ENCODE measurements around the gene STAT3. TPM values are rescaled to one million over a fixed set of nuclear protein-coding genes. Genes with fewer than 3 reads are reported as not detected.

STAT3 gene
- total RNA-seq, 1 experiment from 2014 or later: 61.0 TPM

DNA sequence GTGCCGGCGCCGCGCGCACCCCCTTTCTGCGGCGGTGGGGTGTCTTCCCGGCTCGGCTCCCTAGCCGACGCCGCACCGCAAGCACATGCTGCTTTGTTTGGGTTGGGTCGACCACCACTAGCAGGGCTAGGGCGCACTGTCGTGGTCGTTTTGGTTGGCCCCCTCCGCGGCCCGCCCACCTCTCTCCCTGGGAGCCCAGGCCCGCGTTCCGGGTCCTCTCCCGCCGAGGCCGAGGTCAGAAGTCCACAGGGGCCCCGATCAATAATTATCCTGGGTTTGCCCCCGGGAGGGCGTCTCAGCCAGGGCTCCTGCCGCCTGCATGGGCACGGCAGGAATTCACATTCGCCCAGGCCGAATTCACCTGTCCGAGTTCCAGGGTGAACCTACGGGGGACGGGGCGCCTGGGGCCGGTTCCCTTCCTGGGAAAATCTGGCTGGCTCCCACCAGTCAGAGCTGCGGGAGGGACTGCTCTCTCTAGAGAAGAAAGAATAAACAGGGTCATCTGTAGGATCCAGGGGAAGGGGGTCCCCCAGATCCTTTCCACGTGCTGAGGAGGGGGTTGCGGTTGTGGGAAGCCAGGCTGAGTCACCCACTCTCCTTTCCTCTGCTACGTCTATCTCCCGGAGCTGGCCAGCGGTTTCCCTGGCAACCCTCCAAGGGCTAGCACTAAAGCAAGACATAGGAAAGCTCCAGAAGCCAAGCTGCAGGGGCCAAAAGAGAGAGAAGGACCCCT, 111.5 kb downstream of the STAT3 start:
- peak overlapping the region; percentile 32 for H2AFZ ChIP-seq (ENCODE audit: low read depth, low read length, poor library complexity, severe bottlenecking)
- no peaks in the 10 kb centered on the region for H4K20me1 ChIP-seq (ENCODE audit: insufficient read depth)
- intact Hi-C loops (cut with micrococcal nuclease): no loop called here
- BruUV-seq (replicated peaks): no TSS peak
- H3K4me2 ChIP-seq (ENCODE audit: low read length): peak overlapping the region; percentile 95
- no peaks in the 10 kb centered on the region for H3K36me3 ChIP-seq (ENCODE audit: control insufficient read depth in 1 of 2, insufficient read depth in 2 of 2, low read length in 2 of 2)
- TF ChIP-seq ZFX (IDR thresholded peaks at IDR 0.05): 0 out of 2 replicates have a peak, but pooled peaks have one; percentile 0
- TF ChIP-seq YY1 (IDR thresholded peaks at IDR 0.05; ENCODE audit: extremely low read depth, insufficient replicate concordance, low read depth, low read length): no peak
- peak; percentile 5; the same call in 1 of the 2 replicates for TF ChIP-seq FOSL1 (IDR thresholded peaks at IDR 0.05; ENCODE audit: low read depth)
- peak; percentile 43 for ATAC-seq
- CTCF ChIA-PET: interaction anchor here (0.6 kb wide), 1 partner anchor 44 kb away, joined by 5 read pairs; no protein-coding TSS in a partner anchor
- peak overlapping the region; percentile 61; the same call in 1 of the 2 replicates for H3K27ac ChIP-seq (ENCODE audit: low read depth, low read length)
- peak overlapping the region; percentile 75 for H3K9ac ChIP-seq (ENCODE audit: low read length)
- RAD21 ChIA-PET (ENCODE audit: low non-redundant PET in 1 of 2, low total read pairs in 2 of 2, uncharacterized antibody in 2 of 2, unreplicated experiment in 2 of 2): interaction anchor here in 1 of 2 experiments (1.3 kb wide), 1 partner anchor 55 kb away, joined by 3 read pairs; no protein-coding TSS in a partner anchor
- no peaks in the 10 kb centered on the region for H3K9me3 ChIP-seq (ENCODE audit: control insufficient read depth in 1 of 2, insufficient read depth in 1 of 2, low read depth in 1 of 2, low read length in 2 of 2)
- peaks cover 13 to 20% of the 10 kb centered on the region in 2 experiments for H3K4me1 ChIP-seq (ENCODE audit: control insufficient read depth in 1 of 2, insufficient read depth in 2 of 2, low read length in 2 of 2)
- POLR2A ChIA-PET: interaction anchor here (0.7 kb wide), 1 partner anchor 146 kb away, joined by 3 read pairs; the partner anchor contains the start of gene CAVIN1
- H3K4me3 ChIP-seq (replicated peaks in 1 of 2; ENCODE audit: low read depth in 1 of 2, low read length in 2 of 2): peak overlapping the region; percentile 47 to 68
- no peak for DNase-seq (ENCODE audit: low read depth, low spot score)
- 0 out of 2 replicates have a peak, but pooled peaks cover 5% of the 10 kb centered on the region for H3K27me3 ChIP-seq (ENCODE audit: insufficient read depth, low read length)
- peaks cover 32% of the 10 kb centered on the region; the same call in 1 of the 2 replicates for H3K79me2 ChIP-seq (ENCODE audit: insufficient read depth, low read length)
- no peaks in the 10 kb centered on the region for H3K9me2 ChIP-seq (ENCODE audit: insufficient read depth)

DNA sequence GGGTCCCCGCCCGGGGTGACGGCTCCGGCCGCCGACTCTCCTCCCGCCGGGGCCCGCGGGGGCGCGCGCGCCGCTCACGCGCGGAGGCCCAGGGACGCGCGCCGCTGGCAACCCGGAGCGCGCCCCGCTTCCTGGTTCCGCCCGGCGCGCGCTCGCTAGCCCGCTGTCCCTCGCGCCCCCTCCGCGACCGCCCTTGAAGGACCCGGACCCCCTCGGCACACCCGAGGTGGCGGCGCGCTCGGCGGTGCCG, 112.0 kb downstream of the STAT3 start, which contains the start of gene STAT5B:
TSS of gene STAT5B (minus strand) at position 33 of the 250 bp plus-strand sequence. CDS start 44,264 bp downstream, outside the sequence.
- peaks cover 36% of the 10 kb centered on the region; the same call in 1 of the 2 replicates for H3K79me2 ChIP-seq (ENCODE audit: insufficient read depth, low read length)
- ChIA-PET RAD21 (ENCODE audit: low non-redundant PET in 1 of 2, low total read pairs in 2 of 2, uncharacterized antibody in 2 of 2, unreplicated experiment in 2 of 2) (interaction anchor here in 1 of 2 experiments (1.0 kb wide), 1 partner anchor 54 kb away, joined by 3 read pairs; no protein-coding TSS in a partner anchor), CTCF (no interaction called here), POLR2A (interaction anchor here (0.8 kb wide), 1 partner anchor 9 kb away, joined by 4 read pairs; no protein-coding TSS in a partner anchor)
- intact Hi-C loops (cut with micrococcal nuclease): no loop called here
- no peaks in the 10 kb centered on the region for H3K36me3 ChIP-seq (ENCODE audit: control insufficient read depth in 1 of 2, insufficient read depth in 2 of 2, low read length in 2 of 2)
- H3K27me3 ChIP-seq (ENCODE audit: insufficient read depth, low read length): 0 out of 2 replicates have a peak, but pooled peaks cover 5% of the 10 kb centered on the region
- H3K4me1 ChIP-seq (ENCODE audit: control insufficient read depth in 1 of 2, insufficient read depth in 2 of 2, low read length in 2 of 2): peaks cover 13 to 20% of the 10 kb centered on the region in 2 experiments
- H3K4me3 ChIP-seq (replicated peaks in 1 of 2; ENCODE audit: low read depth in 1 of 2, low read length in 2 of 2): peak within 1 kb of the TSS; percentile 68 to 76
- H3K9me3 ChIP-seq (ENCODE audit: control insufficient read depth in 1 of 2, insufficient read depth in 1 of 2, low read depth in 1 of 2, low read length in 2 of 2): no peaks in the 10 kb centered on the region
- H3K9ac ChIP-seq (ENCODE audit: low read length): peak within 1 kb of the TSS; percentile 75
- no peak for DNase-seq (ENCODE audit: low read depth, low spot score)
- H3K9me2 ChIP-seq (ENCODE audit: insufficient read depth): no peaks in the 10 kb centered on the region
- peak; percentile 67; the same call in 1 of the 2 replicates for TF ChIP-seq ZFX (IDR thresholded peaks at IDR 0.05)
- peak; percentile 69 for TF ChIP-seq POLR2A (IDR thresholded peaks at IDR 0.05; ENCODE audit: borderline replicate concordance, extremely low read depth, insufficient read depth, insufficient read length)
- no peak for TF ChIP-seq CEBPB (IDR thresholded peaks at IDR 0.05; ENCODE audit: low read depth)
- TF ChIP-seq POLR2AphosphoS5 (IDR thresholded peaks at IDR 0.05; ENCODE audit: low read depth, low read length): peak; percentile 74; the same call in 1 of the 2 replicates
- no peak for TF ChIP-seq EZH2phosphoT487 (IDR thresholded peaks at IDR 0.05; ENCODE audit: borderline replicate concordance)
- H3K4me2 ChIP-seq (ENCODE audit: low read length): peak within 1 kb of the TSS; percentile 95
- H2AFZ ChIP-seq (ENCODE audit: low read depth, low read length, poor library complexity, severe bottlenecking): peak within 1 kb of the TSS; percentile 32
- peak within 1 kb of the TSS; percentile 61; the same call in 1 of the 2 replicates for H3K27ac ChIP-seq (ENCODE audit: low read depth, low read length)
- ATAC-seq: peak; percentile 86
- no peaks in the 10 kb centered on the region for H4K20me1 ChIP-seq (ENCODE audit: insufficient read depth)
- no TSS peak for BruUV-seq (replicated peaks)
